Activated CD4-positive, alpha-beta memory T cell treated with anti-CD3 and anti-CD28 coated beads for 36 hours (primary cell): ENCODE measurements around the gene NAA10. TPM values are rescaled to one million over a fixed set of nuclear protein-coding genes. Genes with fewer than 3 reads are reported as not detected.

Experiments
- CTCF ChIA-PET: fragments of 350-600 bp; sonication (Branson Sonifier 250); formaldehyde crosslinking; loops from one replicate; lab custom pipeline; 2021; ENCODE audit warnings: antibody characterized with exemption, inconsistent platforms; lab: Charles Lee
- POLR2A ChIA-PET: fragments of 350-600 bp; sonication (Branson Sonifier 250); formaldehyde crosslinking; loops from one replicate; lab custom pipeline; 2021; ENCODE audit warnings: antibody characterized with exemption; lab: Charles Lee
- DNase-seq: peaks from one replicate; pipeline ENCODE4 v3.0.0-alpha.2; 2020
- H3K27ac Mint-ChIP-seq: one replicate; pipeline ENCODE4 v1.8.0; 2021; ENCODE audit warnings: mixed read lengths
- H3K27me3 Mint-ChIP-seq: one replicate; pipeline ENCODE4 v1.8.0; 2021; ENCODE audit warnings: mixed read lengths
- H3K36me3 Mint-ChIP-seq: one replicate; pipeline ENCODE4 v1.8.0; 2021; ENCODE audit warnings: mixed read lengths
- H3K4me1 Mint-ChIP-seq: one replicate; pipeline ENCODE4 v1.8.0; 2021; ENCODE audit warnings: low read depth, mixed read lengths
- H3K4me3 Mint-ChIP-seq: one replicate; pipeline ENCODE4 v1.8.0; 2021; ENCODE audit warnings: mild to moderate bottlenecking, mixed read lengths
- H3K9me3 Mint-ChIP-seq: one replicate; pipeline ENCODE4 v1.8.0; 2021; ENCODE audit warnings: mixed read lengths
- intact Hi-C: fragments of 100-400 bp; cut with micrococcal nuclease; formaldehyde crosslinking; loops from one replicate; pipeline ENCODE4 v1.15.1; 2023
- total RNA-seq, 2 experiments: library from RNA; stranded (reverse); gene quantifications; one replicate each; pipeline ENCODE4 v1.2.3, GENCODE V29; 2021

Gene NAA10
- total RNA-seq, 2 experiments from 2014 or later: 106 to 115 TPM

GRCh38 chrX:153926858-153927671 lies 7.8 kb downstream of the NAA10 start:
- ChIA-PET CTCF (interaction anchor here (0.9 to 13.4 kb wide), 5 partner anchors 10 to 133 kb away, joined by 3 to 93 read pairs (median 3); partner anchors contain the start of genes IDH3G, RENBP and SSR4), POLR2A (interaction anchor here (1.1 to 6.2 kb wide), 5 partner anchors 13 to 132 kb away, joined by 3 to 68 read pairs (median 17); partner anchors contain the start of genes HCFC1, IDH3G, IRAK1 and RENBP)
- Mint-ChIP-seq H3K4me3 (peak overlapping the region; percentile 86), H3K9me3 (no peaks in the 10 kb centered on the region), H3K36me3 (peaks cover 24% of the 10 kb centered on the region), H3K27ac (peak overlapping the region; percentile 98), H3K27me3 (no peaks in the 10 kb centered on the region), H3K4me1 (peaks cover 37% of the 10 kb centered on the region)
- intact Hi-C loops: loop anchor here (5.0 kb wide), 3 partner anchors 170 to 470 kb away; partner anchors contain the start of genes ABCD1, BCAP31, MECP2 and RPL10
- peak; percentile 85 for DNase-seq

GRCh38 chrX:153926552-153926857 lies 8.3 kb downstream of the NAA10 start:
- Mint-ChIP-seq H3K36me3 (peaks cover 23% of the 10 kb centered on the region), H3K9me3 (no peaks in the 10 kb centered on the region), H3K27ac (peak overlapping the region; percentile 98), H3K27me3 (no peaks in the 10 kb centered on the region), H3K4me3 (peak overlapping the region; percentile 86), H3K4me1 (peaks cover 39% of the 10 kb centered on the region)
- intact Hi-C loops: loop anchor here (5.0 kb wide), 3 partner anchors 171 to 471 kb away; partner anchors contain the start of genes ABCD1, BCAP31, MECP2 and RPL10
- DNase-seq: no peak
- POLR2A ChIA-PET: interaction anchor here (1.1 to 6.2 kb wide), 6 partner anchors 8 to 132 kb away, joined by 3 to 68 read pairs (median 14); partner anchors contain the start of genes HCFC1, IDH3G, IRAK1 and NAA10
- CTCF ChIA-PET: interaction anchor here (0.9 to 13.4 kb wide), 6 partner anchors 20 to 132 kb away, joined by 3 to 93 read pairs (median 3); partner anchors contain the start of genes IDH3G, RENBP and SSR4

GRCh38 chrX:153925739-153926551 lies 8.9 kb downstream of the NAA10 start, which contains the start of gene ARHGAP4:
Gene ARHGAP4, minus strand, starts transcription at chrX:153926264. Its CDS starts 62 bp downstream, at chrX:153926202.
- peak; percentile 70 for DNase-seq
- Mint-ChIP-seq H3K4me1 (peaks cover 36% of the 10 kb centered on the region), H3K27ac (peak within 1 kb of the TSS; percentile 98), H3K9me3 (no peaks in the 10 kb centered on the region), H3K27me3 (no peaks in the 10 kb centered on the region), H3K36me3 (peaks cover 20% of the 10 kb centered on the region), H3K4me3 (peak within 1 kb of the TSS; percentile 94)
- ChIA-PET CTCF (interaction anchor here (1.0 to 13.4 kb wide), 9 partner anchors 9 to 161 kb away, joined by 3 to 93 read pairs (median 3); partner anchors contain the start of genes IDH3G, NAA10, PLXNB3 and RENBP), POLR2A (interaction anchor here (1.0 to 6.2 kb wide), 9 partner anchors 8 to 131 kb away, joined by 3 to 68 read pairs (median 8); partner anchors contain the start of genes HCFC1, IDH3G, IRAK1 and NAA10)
- intact Hi-C loops: loop anchor here (2.0 to 5.0 kb wide), 4 partner anchors 21 to 471 kb away; partner anchors contain the start of genes ABCD1, BCAP31, MECP2 and RPL10

- no peaks in the 10 kb centered on the region for H3K27me3 Mint-ChIP-seq
- ChIA-PET CTCF (interaction anchor here (1.0 to 13.4 kb wide), 9 partner anchors 9 to 161 kb away, joined by 3 to 93 read pairs (median 4); partner anchors contain the start of genes IDH3G, NAA10, PLXNB3 and RENBP), POLR2A (interaction anchor here (1.0 to 6.2 kb wide), 9 partner anchors 9 to 131 kb away, joined by 3 to 68 read pairs (median 8); partner anchors contain the start of genes HCFC1, IDH3G, IRAK1 and NAA10)
- peaks cover 30% of the 10 kb centered on the region for H3K4me1 Mint-ChIP-seq
- H3K36me3 Mint-ChIP-seq: peaks cover 20% of the 10 kb centered on the region
- no peaks in the 10 kb centered on the region for H3K9me3 Mint-ChIP-seq
- peak overlapping the region; percentile 98 for H3K27ac Mint-ChIP-seq
- peak overlapping the region; percentile 94 for H3K4me3 Mint-ChIP-seq
- peak; percentile 39 for DNase-seq
- intact Hi-C loops: loop anchor here (2.0 to 5.0 kb wide), 4 partner anchors 21 to 472 kb away; partner anchors contain the start of genes ABCD1, BCAP31, MECP2 and RPL10
Observed at GRCh38 chrX:153925387-153925738, 9.5 kb downstream of the NAA10 start.

- no peaks in the 10 kb centered on the region for H3K9me3 Mint-ChIP-seq
- ChIA-PET POLR2A (interaction anchor here (0.7 to 6.2 kb wide), 9 partner anchors 10 to 196 kb away, joined by 3 to 68 read pairs (median 8); partner anchors contain the start of genes HCFC1, IDH3G, IRAK1 and NAA10), CTCF (interaction anchor here (1.0 to 13.4 kb wide), 6 partner anchors 10 to 172 kb away, joined by 3 to 93 read pairs (median 8); partner anchors contain the start of genes NAA10, PLXNB3 and RENBP)
- H3K27me3 Mint-ChIP-seq: no peaks in the 10 kb centered on the region
- H3K4me1 Mint-ChIP-seq: peaks cover 28% of the 10 kb centered on the region
- peak overlapping the region; percentile 98 for H3K27ac Mint-ChIP-seq
- intact Hi-C loops: loop anchor here (2.0 kb wide), 1 partner anchor 22 kb away; no protein-coding TSS in a partner anchor
- peaks cover 24% of the 10 kb centered on the region for H3K36me3 Mint-ChIP-seq
- peak; percentile 60 for DNase-seq
- H3K4me3 Mint-ChIP-seq: peak overlapping the region; percentile 94
Observed at GRCh38 chrX:153924149-153924861, 10.5 kb downstream of the NAA10 start.

- POLR2A ChIA-PET: interaction anchor here (1.9 to 6.2 kb wide), 4 partner anchors 23 to 129 kb away, joined by 4 to 68 read pairs (median 19); partner anchors contain the start of genes HCFC1, IDH3G, RENBP and SSR4
- Mint-ChIP-seq H3K4me1 (peaks cover 21% of the 10 kb centered on the region), H3K9me3 (no peaks in the 10 kb centered on the region), H3K36me3 (peaks cover 25% of the 10 kb centered on the region), H3K27me3 (no peaks in the 10 kb centered on the region), H3K27ac (peak overlapping the region; percentile 86), H3K4me3 (peak overlapping the region; percentile 94)
- no peak for DNase-seq
- intact Hi-C loops: no loop called here
- CTCF ChIA-PET: interaction anchor here (1.0 to 2.2 kb wide), 10 partner anchors 11 to 45 kb away, joined by 3 to 26 read pairs (median 4); partner anchors contain the start of gene NAA10
Observed at GRCh38 chrX:153922932-153923857, 11.6 kb downstream of the NAA10 start.

- H3K27me3 Mint-ChIP-seq: no peaks in the 10 kb centered on the region
- POLR2A ChIA-PET: interaction anchor here (0.5 to 2.1 kb wide), 4 partner anchors 10 to 59 kb away, joined by 3 to 8 read pairs (median 3); no protein-coding TSS in a partner anchor
Observed at GRCh38 chrX:153921511-153922446, 13.1 kb downstream of the NAA10 start.

GRCh38 chrX:153921070-153921469 lies 13.8 kb downstream of the NAA10 start:
- CTCF ChIA-PET: interaction anchor here (1.3 to 1.6 kb wide), 2 partner anchors 10 to 26 kb away, joined by 4 to 5 read pairs; no protein-coding TSS in a partner anchor
- Mint-ChIP-seq H3K27ac (no peak overlapping the region), H3K4me3 (no peak overlapping the region), H3K4me1 (peaks cover 21% of the 10 kb centered on the region), H3K9me3 (no peaks in the 10 kb centered on the region), H3K27me3 (no peaks in the 10 kb centered on the region), H3K36me3 (peaks cover 35% of the 10 kb centered on the region)
- POLR2A ChIA-PET: interaction anchor here (2.1 kb wide), 1 partner anchor 9 kb away, joined by 8 read pairs; no protein-coding TSS in a partner anchor
- intact Hi-C loops: no loop called here
- no peak for DNase-seq

More at GRCh38 chrX:153921511-153922446, 13.1 kb downstream of the NAA10 start:
- CTCF ChIA-PET: interaction anchor here (1.1 to 2.2 kb wide), 8 partner anchors 9 to 46 kb away, joined by 3 to 26 read pairs (median 5); partner anchors contain the start of gene NAA10
- intact Hi-C loops: no loop called here
- peak overlapping the region; percentile 94 for H3K4me3 Mint-ChIP-seq
- H3K9me3 Mint-ChIP-seq: no peaks in the 10 kb centered on the region
- H3K4me1 Mint-ChIP-seq: peaks cover 21% of the 10 kb centered on the region
- peak overlapping the region; percentile 86 for H3K27ac Mint-ChIP-seq
- peak; percentile 36 for DNase-seq
- peaks cover 32% of the 10 kb centered on the region for H3K36me3 Mint-ChIP-seq
